Cardiac ventricle fibroblast (primary cell): ENCODE data around the gene CYP2W1. TPM values are rescaled to one million over a fixed set of nuclear protein-coding genes. Genes with fewer than 3 reads are reported as not detected.

Experiments
- total RNA-seq: library from RNA; depleted of rRNA; stranded (reverse); fragments of >200 nt; gene quantifications from 2 replicates; pipeline ENCODE4 v1.2.3, GENCODE V29; 2015

CYP2W1 gene, protein sequence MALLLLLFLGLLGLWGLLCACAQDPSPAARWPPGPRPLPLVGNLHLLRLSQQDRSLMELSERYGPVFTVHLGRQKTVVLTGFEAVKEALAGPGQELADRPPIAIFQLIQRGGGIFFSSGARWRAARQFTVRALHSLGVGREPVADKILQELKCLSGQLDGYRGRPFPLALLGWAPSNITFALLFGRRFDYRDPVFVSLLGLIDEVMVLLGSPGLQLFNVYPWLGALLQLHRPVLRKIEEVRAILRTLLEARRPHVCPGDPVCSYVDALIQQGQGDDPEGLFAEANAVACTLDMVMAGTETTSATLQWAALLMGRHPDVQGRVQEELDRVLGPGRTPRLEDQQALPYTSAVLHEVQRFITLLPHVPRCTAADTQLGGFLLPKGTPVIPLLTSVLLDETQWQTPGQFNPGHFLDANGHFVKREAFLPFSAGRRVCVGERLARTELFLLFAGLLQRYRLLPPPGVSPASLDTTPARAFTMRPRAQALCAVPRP
- not detected in 2 replicates for total RNA-seq

DNA sequence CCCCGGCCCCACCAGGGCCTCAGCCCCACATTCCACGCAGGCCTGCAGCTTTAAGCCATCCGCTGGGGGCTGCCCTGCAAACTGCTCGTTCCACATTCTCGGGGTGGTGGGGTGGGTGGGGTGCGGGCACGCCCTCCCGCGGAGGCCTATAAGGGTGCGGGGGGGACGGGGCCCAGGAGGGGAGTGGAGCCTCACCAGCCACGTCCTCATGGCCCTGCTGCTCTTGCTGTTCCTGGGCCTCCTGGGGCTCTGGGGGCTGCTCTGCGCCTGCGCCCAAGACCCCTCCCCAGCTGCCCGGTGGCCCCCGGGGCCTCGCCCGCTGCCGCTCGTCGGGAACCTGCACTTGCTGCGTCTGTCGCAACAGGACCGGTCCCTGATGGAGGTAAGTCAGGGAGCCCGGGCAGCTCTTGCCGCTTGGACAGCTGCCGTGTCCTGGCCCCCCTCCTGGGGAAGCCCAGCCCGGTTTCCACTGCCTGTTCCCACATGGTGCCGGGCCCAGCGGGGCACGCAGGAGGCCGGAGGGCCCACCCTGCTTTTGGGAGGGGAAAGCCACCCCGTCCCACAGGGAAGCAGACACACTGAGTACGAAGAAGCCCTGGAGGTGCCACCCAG, at the start of gene CYP2W1:
Gene CYP2W1 (plus strand): TSS at position 178 of the 612 bp plus-strand sequence. CDS start 31 bp downstream, at position 209.

DNA sequence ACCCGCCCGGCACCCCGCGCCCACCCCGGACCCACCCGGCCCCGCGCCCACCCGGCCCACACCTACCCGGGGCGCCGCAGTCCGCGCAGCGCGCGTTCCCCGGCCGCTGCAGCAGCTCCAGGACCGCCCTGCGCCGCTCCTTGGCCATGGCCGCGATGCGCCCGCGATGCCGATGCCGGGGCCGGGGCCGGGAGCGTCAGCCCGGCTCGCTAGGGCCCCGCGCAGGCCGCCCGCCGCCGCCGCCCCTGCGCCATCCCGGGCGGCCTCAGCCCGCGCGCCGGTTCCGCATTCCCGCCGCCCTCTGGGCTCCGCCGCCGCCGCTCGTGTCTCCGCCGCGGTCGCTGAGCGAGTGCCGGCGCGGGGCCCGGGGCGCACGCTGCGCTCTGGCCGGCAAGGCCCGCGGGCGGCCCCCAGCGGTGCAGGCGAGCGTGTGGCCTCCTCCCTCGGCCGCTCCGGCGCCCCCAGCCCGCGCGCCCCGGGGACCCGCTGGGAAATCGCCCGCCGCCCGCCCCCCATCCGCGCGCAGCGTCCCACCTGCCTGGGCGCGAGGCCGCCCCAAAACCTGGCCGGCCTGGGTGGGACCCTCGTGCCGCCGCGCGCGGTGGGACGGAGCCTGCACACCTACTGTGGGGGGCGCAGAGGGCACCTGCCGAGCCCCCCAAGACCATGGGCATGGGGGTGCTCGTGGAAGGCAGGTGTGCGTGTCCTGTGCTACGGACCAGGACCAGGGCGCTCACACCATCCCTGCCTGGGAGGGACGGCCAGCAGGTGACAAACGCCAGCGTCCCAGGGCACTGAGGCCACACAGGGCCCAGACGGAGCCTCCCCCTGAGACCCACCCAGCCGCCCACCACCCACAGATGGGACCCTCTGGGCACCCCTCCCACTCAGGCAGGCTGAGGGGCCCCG, 28.4 kb upstream of the CYP2W1 start, which contains the start of gene ADAP1:
Gene ADAP1 (minus strand): TSS at position 351 of the 909 bp plus-strand sequence. CDS start 203 bp downstream, at position 148.

DNA sequence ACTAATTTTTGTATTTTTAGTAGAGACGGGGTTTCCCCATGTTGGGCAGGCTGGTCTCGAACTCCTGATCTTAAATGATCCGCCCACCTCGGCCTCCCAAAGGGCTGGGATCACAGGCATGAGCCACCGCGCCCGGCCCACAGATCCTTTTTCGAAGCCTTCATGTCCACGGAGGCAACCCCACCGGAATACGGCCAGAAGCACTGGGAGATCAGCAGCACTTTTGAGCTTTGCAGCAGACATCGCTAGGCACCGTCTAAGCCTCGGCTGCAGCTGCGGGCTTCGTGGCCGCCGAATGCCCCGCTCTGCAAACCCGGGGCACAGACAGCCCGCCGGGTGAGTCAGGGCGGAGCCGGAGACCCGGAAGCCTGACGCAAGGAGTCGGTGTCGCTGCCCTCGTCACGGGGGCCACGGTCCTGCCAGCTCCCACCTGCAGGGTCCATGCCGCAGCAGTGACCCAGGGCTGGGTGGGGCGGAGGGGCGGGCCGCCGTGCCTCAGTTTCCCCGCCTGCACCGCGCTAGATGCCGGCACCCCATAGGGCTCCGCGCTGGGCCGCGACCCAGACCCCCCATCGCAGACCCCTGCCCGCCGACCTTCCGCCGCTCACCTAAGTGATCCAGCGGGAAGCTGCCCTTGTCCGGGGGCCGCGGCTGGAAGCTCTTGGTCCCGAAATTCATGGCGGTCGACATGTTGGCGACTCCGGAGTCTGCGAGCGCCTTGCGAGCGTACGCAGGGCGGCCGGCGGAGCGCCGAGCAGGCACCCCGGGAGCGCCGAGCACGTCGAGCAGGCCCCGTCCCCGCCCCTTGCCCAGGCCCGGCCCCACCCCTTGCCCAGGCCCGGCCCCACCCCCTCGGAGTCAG, 7.9 kb upstream of the CYP2W1 start, which contains the start of gene COX19:
Gene COX19 (minus strand): TSS at position 730 of the 862 bp plus-strand sequence. CDS start 40 bp downstream, at position 690.

Other genes with a start within 250 kb of the CYP2W1 start
- gene SUN1, start 150.7 kb upstream of the CYP2W1 start, total RNA-seq = 70.4 and 76.4 TPM in 2 replicates
- 7.1 and 12.7 TPM in 2 replicates for gene GET4, start 106.6 kb upstream of the CYP2W1 start, total RNA-seq
- 1.2 TPM in 2 replicates for gene ADAP1, start 28.5 kb upstream of the CYP2W1 start, total RNA-seq
- 5.6 and 10.2 TPM in 2 replicates for gene COX19, start 7.6 kb upstream of the CYP2W1 start, total RNA-seq
- gene GPR146, start 61.4 kb downstream of the CYP2W1 start, total RNA-seq = 9.2 and 13.6 TPM in 2 replicates
- 5.6 and 7.6 TPM in 2 replicates for gene GPER1, start 104.9 kb downstream of the CYP2W1 start, total RNA-seq
- gene ZFAND2A, start 177.0 kb downstream of the CYP2W1 start, total RNA-seq = 15.7 and 19.5 TPM in 2 replicates
- gene UNCX, start 249.7 kb downstream of the CYP2W1 start, total RNA-seq = not detected in 2 replicates